ENCODE measurements around the gene DCTPP1. TPM values are rescaled to one million over a fixed set of nuclear protein-coding genes. Genes with fewer than 3 reads are reported as not detected.

DCTPP1 gene
- total RNA-seq, 2 donors from 2014 or later = 31.6 to 37.6 TPM

- no peak for TF ChIP-seq POLR2A (IDR thresholded peaks at IDR 0.05)
- TF ChIP-seq CTCF (IDR thresholded peaks at IDR 0.05) = no peak
- TF ChIP-seq POLR2AphosphoS5 (IDR thresholded peaks at IDR 0.05) = no peak
- Histone ChIP-seq H3K27ac (peak overlapping the region; percentile 72 to 74), H3K4me1 (replicated peaks) (peaks cover 8% of the 10 kb centered on the region), H3K36me3 (no peaks in the 10 kb centered on the region), H3K27me3 (replicated peaks; ENCODE audit: insufficient read depth) (no peaks in the 10 kb centered on the region), H3K4me3 (peak overlapping the region; percentile 77 to 81), H3K9me3 (no peaks in the 10 kb centered on the region)
- 8% methylated on average over 13 of the region's 13 CpGs for WGBS
- DNase-seq (ENCODE audit: low spot score) = no peak
- intact Hi-C loops (cut with DNase I) = loop anchor here (2.0 kb wide), 1 partner anchor 17 kb away; no protein-coding TSS in a partner anchor
Measured at GRCh38 chr16:30395992-30396585, 33.7 kb downstream of the DCTPP1 start.

- Histone ChIP-seq H3K9me3 (no peaks in the 10 kb centered on the region), H3K27me3 (replicated peaks; ENCODE audit: insufficient read depth) (no peaks in the 10 kb centered on the region), H3K4me1 (replicated peaks) (peaks cover 8% of the 10 kb centered on the region), H3K36me3 (no peaks in the 10 kb centered on the region), H3K4me3 (peak within 1 kb of the TSS; percentile 77 to 81), H3K27ac (peak within 1 kb of the TSS; percentile 72 to 74)
- DNase-seq (ENCODE audit: low spot score) = peak; percentile 84
- intact Hi-C loops (cut with DNase I) = loop anchor here (2.0 kb wide), 1 partner anchor 17 kb away; no protein-coding TSS in a partner anchor
- under 1% methylated on average over 63 of the region's 103 CpGs for WGBS
- TF ChIP-seq CTCF (IDR thresholded peaks at IDR 0.05) (peak in 2 of 4 experiments; percentile 34 to 63), POLR2A (IDR thresholded peaks at IDR 0.05) (peak; percentile 32), POLR2AphosphoS5 (IDR thresholded peaks at IDR 0.05) (peak; percentile 57)
Measured at GRCh38 chr16:30395155-30395991, 34.5 kb downstream of the DCTPP1 start, which contains the start of gene ZNF48. Gene ZNF48, plus strand, starts transcription at chr16:30395420. Its CDS starts 375 bp downstream, at chr16:30395795.

- TF ChIP-seq POLR2AphosphoS5 (IDR thresholded peaks at IDR 0.05) (no peak), POLR2A (IDR thresholded peaks at IDR 0.05) (no peak), CTCF (IDR thresholded peaks at IDR 0.05) (no peak)
- peak overlapping the region; percentile 77 to 81 for H3K4me3 ChIP-seq
- peaks cover 8% of the 10 kb centered on the region for H3K4me1 ChIP-seq (replicated peaks)
- no peak for DNase-seq (ENCODE audit: low spot score)
- 6% methylated on average over 31 of the region's 31 CpGs for WGBS
- intact Hi-C loops (cut with DNase I) = loop anchor here (2.0 kb wide), 1 partner anchor 16 kb away; no protein-coding TSS in a partner anchor
- H3K36me3 ChIP-seq = no peaks in the 10 kb centered on the region
- peak overlapping the region; percentile 72 to 74 for H3K27ac ChIP-seq
- no peaks in the 10 kb centered on the region for H3K9me3 ChIP-seq
- H3K27me3 ChIP-seq (replicated peaks; ENCODE audit: insufficient read depth) = no peaks in the 10 kb centered on the region
Measured at GRCh38 chr16:30394592-30395154, 35.2 kb downstream of the DCTPP1 start.

- Histone ChIP-seq H3K4me1 (replicated peaks) (no peaks in the 10 kb centered on the region), H3K27ac (no peak overlapping the region), H3K27me3 (replicated peaks; ENCODE audit: insufficient read depth) (no peaks in the 10 kb centered on the region), H3K4me3 (no peak overlapping the region), H3K36me3 (no peaks in the 10 kb centered on the region), H3K9me3 (no peaks in the 10 kb centered on the region)
- intact Hi-C loops (cut with DNase I) = no loop called here
- no peak for TF ChIP-seq POLR2AphosphoS5 (IDR thresholded peaks at IDR 0.05)
- TF ChIP-seq POLR2A (IDR thresholded peaks at IDR 0.05) = no peak
- no peak for TF ChIP-seq CTCF (IDR thresholded peaks at IDR 0.05)
- DNase-seq (ENCODE audit: low spot score) = no peak
- WGBS = 36% methylated on average over 2 of the region's 2 CpGs
Measured at GRCh38 chr16:30383521-30383920, 46.3 kb downstream of the DCTPP1 start.
